HepG2 (cell line): Measurements from ENCODE around the gene STC2. TPM values are rescaled to one million over a fixed set of nuclear protein-coding genes. Genes with fewer than 3 reads are reported as not detected.

Experiments
- ASH2L ChIP-seq: fragments of 300-600, 200-600 bp; sonication (generic); IDR thresholded peaks from 2 replicates; pipeline ENCODE4 v1.7.0; 2017; ENCODE audit warnings: low read depth, mild to moderate bottlenecking, moderate library complexity, mixed read lengths, low read length; ENCODE audit not compliant: insufficient read length
- FIP1L1 ChIP-seq: fragments of 200-400 bp; formaldehyde crosslinking; IDR thresholded peaks from 2 replicates; pipeline ENCODE4 v1.6.1; 2018; ENCODE audit warnings: low read depth, mild to moderate bottlenecking, low read length, moderate library complexity, borderline replicate concordance; ENCODE audit not compliant: insufficient read depth
- HNRNPH1 ChIP-seq: fragments of 200-400 bp; formaldehyde crosslinking; optimal IDR thresholded peaks from 2 replicates; pipeline ENCODE3; 2017; ENCODE audit warnings: mild to moderate bottlenecking, low read depth, low read length
- ZNF180 ChIP-seq: sonication (generic); formaldehyde crosslinking; IDR thresholded peaks from 2 replicates; pipeline ENCODE4 v1.4.0; 2020; ENCODE audit warnings: low read depth, missing genetic modification reagents, borderline replicate concordance
- ZNF333 ChIP-seq: sonication (generic); formaldehyde crosslinking; IDR thresholded peaks from 2 replicates; pipeline ENCODE4 v1.4.0; 2020; ENCODE audit warnings: mild to moderate bottlenecking, missing genetic modification reagents, borderline replicate concordance
- ZNF652 ChIP-seq: IDR thresholded peaks from 2 replicates; pipeline ENCODE4 v1.6.1; 2016; ENCODE audit warnings: low read depth, borderline replicate concordance
- polyA plus RNA-seq, 8 experiments: library from polyadenylated mRNA; depleted of rRNA in 3 of 8; stranded (reverse) in 7 of 8; unstranded in 1 of 8; fragments of >200 nt; fragmentation: Illumina TruSeq in 4 of 8; extraction: Trizol in 4 of 8; gene quantifications; 2 replicates each; pipeline versions ENCODE4 v1.2.1 to v1.2.3, GENCODE V29; 2011 to 2016; ENCODE audit warnings: low read depth in 4 of 8, missing spikeins in 1 of 8, mixed read lengths in 1 of 8; ENCODE audit not compliant: insufficient read depth in 1 of 8
- total RNA-seq, 5 experiments: library from RNA; depleted of rRNA; stranded (reverse); fragments of >200 nt; fragmentation: Illumina TruSeq; extraction: Trizol; gene quantifications; 2 replicates each; pipeline ENCODE4 v1.2.3, GENCODE V29; 2016; ENCODE audit warnings: low read depth in 1 of 5
- TF ChIP-seq, protein P1 (sequence below): sonication (generic); formaldehyde crosslinking; IDR thresholded peaks from 2 replicates; pipeline ENCODE4 v1.5.1; 2020; ENCODE audit warnings: missing genetic modification reagents, mild to moderate bottlenecking, borderline replicate concordance
- TF ChIP-seq, protein P2 (sequence below), 2 experiments: sonication (generic) in 1 of 2; formaldehyde crosslinking in 1 of 2; IDR thresholded peaks; 2 replicates each; pipeline versions ENCODE4 v1.6.1 to v1.9.0; 2014 to 2022; ENCODE audit warnings: antibody characterized with exemption in 1 of 2, borderline replicate concordance in 1 of 2, inconsistent platforms in 1 of 2, low read depth in 1 of 2, missing genetic modification reagents in 1 of 2
- TF ChIP-seq, protein P3 (sequence below): sonication (generic); formaldehyde crosslinking; conservative IDR thresholded peaks from 2 replicates; pipeline ENCODE4 v1.4.0; 2020; ENCODE audit warnings: missing genetic modification reagents
- TF ChIP-seq, protein P4 (sequence below): sonication (generic); formaldehyde crosslinking; IDR thresholded peaks from 2 replicates; pipeline ENCODE4 v1.8.1; 2023; ENCODE audit warnings: missing genetic modification reagents, inconsistent platforms, borderline replicate concordance

STC2 gene
- total and polyA plus RNA-seq, 2 of the 13 experiments (the other 11 are each of a cell fraction or from before 2014, with no cell fraction given) = 27.1 to 69.2 TPM

DNA sequence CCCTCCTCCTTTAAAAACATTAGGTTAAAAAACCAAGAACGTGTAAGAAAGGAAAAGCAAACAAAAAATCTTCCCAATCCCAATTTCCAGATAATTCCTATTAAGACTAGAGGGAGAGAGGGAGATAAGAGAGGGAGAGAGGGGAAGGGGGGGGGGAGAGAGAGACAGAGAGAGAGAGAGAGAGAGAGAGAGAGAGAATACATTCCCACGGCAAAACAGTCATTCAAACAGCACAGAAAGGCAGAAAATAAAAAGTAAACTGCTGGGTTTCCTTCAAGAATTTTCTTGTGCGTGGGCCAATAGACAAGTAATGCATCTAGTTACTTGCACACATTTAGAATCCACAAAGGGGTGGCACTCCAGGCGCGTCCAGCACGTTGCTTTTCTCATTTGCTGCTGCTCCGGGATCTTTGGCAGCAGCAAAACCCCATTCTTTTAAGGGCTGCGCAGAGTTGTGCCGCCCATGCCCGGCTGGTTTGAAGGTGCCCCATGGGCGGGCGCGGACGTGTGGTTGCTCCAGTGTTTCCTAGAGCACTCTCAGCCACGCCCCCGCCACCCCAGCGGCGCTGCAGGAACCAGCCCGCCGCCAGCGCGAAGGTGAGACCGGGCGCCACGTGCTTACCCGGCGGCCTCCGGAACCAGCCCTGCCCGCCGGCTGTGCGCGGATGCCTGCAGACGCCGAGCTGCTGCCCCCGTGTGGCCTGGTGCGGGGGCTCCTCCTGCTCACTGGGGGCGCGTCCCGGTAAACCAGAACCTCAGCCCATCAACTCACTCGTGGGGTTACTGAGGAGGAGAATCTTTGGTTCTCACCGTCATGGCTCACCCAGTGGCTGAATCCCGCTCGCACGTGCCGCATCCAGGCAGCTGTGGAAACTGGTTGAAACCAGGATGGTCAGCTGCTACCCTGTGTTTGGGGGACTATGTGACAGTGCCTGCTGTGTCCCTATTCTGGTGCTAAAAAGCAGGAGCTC is 44.6 kb downstream of the STC2 start (continued):
- TF ChIP-seq, protein P1, sequence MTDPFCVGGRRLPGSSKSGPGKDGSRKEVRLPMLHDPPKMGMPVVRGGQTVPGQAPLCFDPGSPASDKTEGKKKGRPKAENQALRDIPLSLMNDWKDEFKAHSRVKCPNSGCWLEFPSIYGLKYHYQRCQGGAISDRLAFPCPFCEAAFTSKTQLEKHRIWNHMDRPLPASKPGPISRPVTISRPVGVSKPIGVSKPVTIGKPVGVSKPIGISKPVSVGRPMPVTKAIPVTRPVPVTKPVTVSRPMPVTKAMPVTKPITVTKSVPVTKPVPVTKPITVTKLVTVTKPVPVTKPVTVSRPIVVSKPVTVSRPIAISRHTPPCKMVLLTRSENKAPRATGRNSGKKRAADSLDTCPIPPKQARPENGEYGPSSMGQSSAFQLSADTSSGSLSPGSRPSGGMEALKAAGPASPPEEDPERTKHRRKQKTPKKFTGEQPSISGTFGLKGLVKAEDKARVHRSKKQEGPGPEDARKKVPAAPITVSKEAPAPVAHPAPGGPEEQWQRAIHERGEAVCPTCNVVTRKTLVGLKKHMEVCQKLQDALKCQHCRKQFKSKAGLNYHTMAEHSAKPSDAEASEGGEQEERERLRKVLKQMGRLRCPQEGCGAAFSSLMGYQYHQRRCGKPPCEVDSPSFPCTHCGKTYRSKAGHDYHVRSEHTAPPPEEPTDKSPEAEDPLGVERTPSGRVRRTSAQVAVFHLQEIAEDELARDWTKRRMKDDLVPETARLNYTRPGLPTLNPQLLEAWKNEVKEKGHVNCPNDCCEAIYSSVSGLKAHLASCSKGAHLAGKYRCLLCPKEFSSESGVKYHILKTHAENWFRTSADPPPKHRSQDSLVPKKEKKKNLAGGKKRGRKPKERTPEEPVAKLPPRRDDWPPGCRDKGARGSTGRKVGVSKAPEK = no peak
- peak; percentile 85; the same call in 1 of the 2 replicates for TF ChIP-seq ZNF333 (CRISPR knock-in tag)
- TF ChIP-seq, protein P2, sequence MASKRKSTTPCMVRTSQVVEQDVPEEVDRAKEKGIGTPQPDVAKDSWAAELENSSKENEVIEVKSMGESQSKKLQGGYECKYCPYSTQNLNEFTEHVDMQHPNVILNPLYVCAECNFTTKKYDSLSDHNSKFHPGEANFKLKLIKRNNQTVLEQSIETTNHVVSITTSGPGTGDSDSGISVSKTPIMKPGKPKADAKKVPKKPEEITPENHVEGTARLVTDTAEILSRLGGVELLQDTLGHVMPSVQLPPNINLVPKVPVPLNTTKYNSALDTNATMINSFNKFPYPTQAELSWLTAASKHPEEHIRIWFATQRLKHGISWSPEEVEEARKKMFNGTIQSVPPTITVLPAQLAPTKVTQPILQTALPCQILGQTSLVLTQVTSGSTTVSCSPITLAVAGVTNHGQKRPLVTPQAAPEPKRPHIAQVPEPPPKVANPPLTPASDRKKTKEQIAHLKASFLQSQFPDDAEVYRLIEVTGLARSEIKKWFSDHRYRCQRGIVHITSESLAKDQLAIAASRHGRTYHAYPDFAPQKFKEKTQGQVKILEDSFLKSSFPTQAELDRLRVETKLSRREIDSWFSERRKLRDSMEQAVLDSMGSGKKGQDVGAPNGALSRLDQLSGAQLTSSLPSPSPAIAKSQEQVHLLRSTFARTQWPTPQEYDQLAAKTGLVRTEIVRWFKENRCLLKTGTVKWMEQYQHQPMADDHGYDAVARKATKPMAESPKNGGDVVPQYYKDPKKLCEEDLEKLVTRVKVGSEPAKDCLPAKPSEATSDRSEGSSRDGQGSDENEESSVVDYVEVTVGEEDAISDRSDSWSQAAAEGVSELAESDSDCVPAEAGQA (IDR thresholded peaks at IDR 0.05; ENCODE audit: low read depth) = peak; percentile 67; the same call in 1 of the 2 replicates
- TF ChIP-seq, protein P2 (CRISPR knock-in tag; IDR thresholded peaks at IDR 0.05; ENCODE audit: borderline replicate concordance) = peak; percentile 93; the same call in 1 of the 2 replicates
- TF ChIP-seq, protein P3, sequence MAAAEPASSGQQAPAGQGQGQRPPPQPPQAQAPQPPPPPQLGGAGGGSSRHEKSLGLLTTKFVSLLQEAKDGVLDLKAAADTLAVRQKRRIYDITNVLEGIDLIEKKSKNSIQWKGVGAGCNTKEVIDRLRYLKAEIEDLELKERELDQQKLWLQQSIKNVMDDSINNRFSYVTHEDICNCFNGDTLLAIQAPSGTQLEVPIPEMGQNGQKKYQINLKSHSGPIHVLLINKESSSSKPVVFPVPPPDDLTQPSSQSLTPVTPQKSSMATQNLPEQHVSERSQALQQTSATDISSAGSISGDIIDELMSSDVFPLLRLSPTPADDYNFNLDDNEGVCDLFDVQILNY = peak; percentile 87
- TF ChIP-seq HNRNPH1 = no peak
- TF ChIP-seq ZNF180 = no peak
- no peak for TF ChIP-seq ASH2L
- no peak for TF ChIP-seq FIP1L1
- TF ChIP-seq, protein P4, sequence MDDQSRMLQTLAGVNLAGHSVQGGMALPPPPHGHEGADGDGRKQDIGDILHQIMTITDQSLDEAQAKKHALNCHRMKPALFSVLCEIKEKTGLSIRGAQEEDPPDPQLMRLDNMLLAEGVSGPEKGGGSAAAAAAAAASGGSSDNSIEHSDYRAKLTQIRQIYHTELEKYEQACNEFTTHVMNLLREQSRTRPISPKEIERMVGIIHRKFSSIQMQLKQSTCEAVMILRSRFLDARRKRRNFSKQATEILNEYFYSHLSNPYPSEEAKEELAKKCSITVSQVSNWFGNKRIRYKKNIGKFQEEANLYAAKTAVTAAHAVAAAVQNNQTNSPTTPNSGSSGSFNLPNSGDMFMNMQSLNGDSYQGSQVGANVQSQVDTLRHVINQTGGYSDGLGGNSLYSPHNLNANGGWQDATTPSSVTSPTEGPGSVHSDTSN (CRISPR knock-in tag) = peak; percentile 93; the same call in 1 of the 2 replicates
- peak; percentile 18; the same call in 1 of the 2 replicates for TF ChIP-seq ZNF652 (CRISPR knock-in tag)
